ENCODE results near the gene FSTL5. TPM values are rescaled to one million over a fixed set of nuclear protein-coding genes. Genes with fewer than 3 reads are reported as not detected.

The FSTL5 gene
- total RNA-seq, 1 experiment from 2014 or later: 1.9 TPM

GRCh38 chr4:161728929-161729328 is 434.9 kb downstream of the FSTL5 start:
- Mint-ChIP-seq H3K27ac (ENCODE audit: unreplicated experiment) (no peak overlapping the region), H3K27me3 (ENCODE audit: insufficient read depth, unreplicated experiment) (no peaks in the 10 kb centered on the region), H3K9me3 (ENCODE audit: unreplicated experiment) (no peaks in the 10 kb centered on the region), H3K4me1 (ENCODE audit: low read depth, unreplicated experiment) (no peaks in the 10 kb centered on the region), H3K36me3 (ENCODE audit: insufficient read depth, unreplicated experiment) (no peaks in the 10 kb centered on the region), H3K4me3 (ENCODE audit: unreplicated experiment) (no peak overlapping the region)
- Histone ChIP-seq H3K4me3 (ENCODE audit: low read depth, low read length) (no peak overlapping the region), H3K4me1 (no peaks in the 10 kb centered on the region), H3K9me3 (no peaks in the 10 kb centered on the region), H3K36me3 (ENCODE audit: control insufficient read depth, insufficient read depth, low read length) (no peaks in the 10 kb centered on the region), H3K27me3 (replicated peaks; ENCODE audit: control insufficient read depth, insufficient read depth, low read length) (no peaks in the 10 kb centered on the region)
- TF ChIP-seq CTCF (IDR thresholded peaks at IDR 0.05; ENCODE audit: insufficient read depth in 1 of 2, low read depth in 1 of 2, low read length in 1 of 2, severe bottlenecking in 1 of 2, unreplicated experiment in 1 of 2): no peak
- ChIA-PET CTCF (no interaction called here), POLR2A (no interaction called here)
- BruUV-seq (replicated peaks): no TSS peak
- DNase-seq: no peak
- intact Hi-C loops (cut with micrococcal nuclease; ENCODE audit: unreplicated experiment): no loop called here

- POLR2A ChIA-PET: no interaction called here
- Histone ChIP-seq H3K4me3 (ENCODE audit: low read depth, low read length) (no peak overlapping the region), H3K27me3 (replicated peaks; ENCODE audit: control insufficient read depth, insufficient read depth, low read length) (no peaks in the 10 kb centered on the region), H3K4me1 (no peaks in the 10 kb centered on the region), H3K36me3 (ENCODE audit: control insufficient read depth, insufficient read depth, low read length) (no peaks in the 10 kb centered on the region), H3K9me3 (no peaks in the 10 kb centered on the region; the same call in 1 of the 2 replicates)
- no peak overlapping the region for H3K27ac Mint-ChIP-seq (ENCODE audit: unreplicated experiment)
- no peak for DNase-seq
- intact Hi-C loops (cut with micrococcal nuclease; ENCODE audit: unreplicated experiment): no loop called here
- no peak overlapping the region for H3K4me3 Mint-ChIP-seq (ENCODE audit: unreplicated experiment)
- H3K4me1 Mint-ChIP-seq (ENCODE audit: low read depth, unreplicated experiment): no peaks in the 10 kb centered on the region
- H3K27me3 Mint-ChIP-seq (ENCODE audit: insufficient read depth, unreplicated experiment): no peaks in the 10 kb centered on the region
- no peaks in the 10 kb centered on the region for H3K9me3 Mint-ChIP-seq (ENCODE audit: unreplicated experiment)
- no TSS peak for BruUV-seq (replicated peaks)
- H3K36me3 Mint-ChIP-seq (ENCODE audit: insufficient read depth, unreplicated experiment): no peaks in the 10 kb centered on the region
- TF ChIP-seq CTCF (IDR thresholded peaks at IDR 0.05; ENCODE audit: insufficient read depth in 1 of 2, low read depth in 1 of 2, low read length in 1 of 2, severe bottlenecking in 1 of 2, unreplicated experiment in 1 of 2): no peak
- CTCF ChIA-PET: no interaction called here
Measured at GRCh38 chr4:161721947-161722346, 441.9 kb downstream of the FSTL5 start.

GRCh38 chr4:161717084-161717483 is 446.7 kb downstream of the FSTL5 start:
- no peak overlapping the region for H3K4me3 ChIP-seq (ENCODE audit: low read depth, low read length)
- CTCF ChIA-PET: no interaction called here
- Mint-ChIP-seq H3K4me1 (ENCODE audit: low read depth, unreplicated experiment) (no peaks in the 10 kb centered on the region), H3K27me3 (ENCODE audit: insufficient read depth, unreplicated experiment) (no peaks in the 10 kb centered on the region), H3K9me3 (ENCODE audit: unreplicated experiment) (no peaks in the 10 kb centered on the region), H3K4me3 (ENCODE audit: unreplicated experiment) (no peak overlapping the region), H3K27ac (ENCODE audit: unreplicated experiment) (no peak overlapping the region), H3K36me3 (ENCODE audit: insufficient read depth, unreplicated experiment) (no peaks in the 10 kb centered on the region)
- no peaks in the 10 kb centered on the region for H3K4me1 ChIP-seq
- no peaks in the 10 kb centered on the region for H3K36me3 ChIP-seq (ENCODE audit: control insufficient read depth, insufficient read depth, low read length)
- no peak for TF ChIP-seq CTCF (IDR thresholded peaks at IDR 0.05; ENCODE audit: insufficient read depth in 1 of 2, low read depth in 1 of 2, low read length in 1 of 2, severe bottlenecking in 1 of 2, unreplicated experiment in 1 of 2)
- no peak for DNase-seq
- no peaks in the 10 kb centered on the region; the same call in 1 of the 2 replicates for H3K9me3 ChIP-seq
- H3K27me3 ChIP-seq (replicated peaks; ENCODE audit: control insufficient read depth, insufficient read depth, low read length): no peaks in the 10 kb centered on the region
- intact Hi-C loops (cut with micrococcal nuclease; ENCODE audit: unreplicated experiment): no loop called here
- POLR2A ChIA-PET: no interaction called here
- BruUV-seq (replicated peaks): no TSS peak
